GM13977 (cell line): ENCODE results near the gene TRAF3.

ENCODE experiments used
- DNase-seq: peaks from one replicate; pipeline ENCODE4 v3.0.0; 2012; ENCODE audit warnings: low spot score
- in situ Hi-C: fragments of 300-500 bp; cut with MboI; formaldehyde crosslinking; loops from one replicate; pipeline ENCODE4 v1.12.0; 2022; ENCODE audit warnings: low sequenced_read_pairs, low pct_unique_long_range_greater_than_20kb, mixed read lengths, inconsistent platforms; ENCODE audit not compliant: unreplicated experiment
- TF ChIP-seq, protein P1 (sequence below): IDR thresholded peaks from 2 replicates; pipeline ENCODE4 v1.5.1; 2012; ENCODE audit warnings: mild to moderate bottlenecking, control low read depth; ENCODE audit not compliant: insufficient read depth; ENCODE audit errors: extremely low read depth, missing control alignments

Gene TRAF3

DNA sequence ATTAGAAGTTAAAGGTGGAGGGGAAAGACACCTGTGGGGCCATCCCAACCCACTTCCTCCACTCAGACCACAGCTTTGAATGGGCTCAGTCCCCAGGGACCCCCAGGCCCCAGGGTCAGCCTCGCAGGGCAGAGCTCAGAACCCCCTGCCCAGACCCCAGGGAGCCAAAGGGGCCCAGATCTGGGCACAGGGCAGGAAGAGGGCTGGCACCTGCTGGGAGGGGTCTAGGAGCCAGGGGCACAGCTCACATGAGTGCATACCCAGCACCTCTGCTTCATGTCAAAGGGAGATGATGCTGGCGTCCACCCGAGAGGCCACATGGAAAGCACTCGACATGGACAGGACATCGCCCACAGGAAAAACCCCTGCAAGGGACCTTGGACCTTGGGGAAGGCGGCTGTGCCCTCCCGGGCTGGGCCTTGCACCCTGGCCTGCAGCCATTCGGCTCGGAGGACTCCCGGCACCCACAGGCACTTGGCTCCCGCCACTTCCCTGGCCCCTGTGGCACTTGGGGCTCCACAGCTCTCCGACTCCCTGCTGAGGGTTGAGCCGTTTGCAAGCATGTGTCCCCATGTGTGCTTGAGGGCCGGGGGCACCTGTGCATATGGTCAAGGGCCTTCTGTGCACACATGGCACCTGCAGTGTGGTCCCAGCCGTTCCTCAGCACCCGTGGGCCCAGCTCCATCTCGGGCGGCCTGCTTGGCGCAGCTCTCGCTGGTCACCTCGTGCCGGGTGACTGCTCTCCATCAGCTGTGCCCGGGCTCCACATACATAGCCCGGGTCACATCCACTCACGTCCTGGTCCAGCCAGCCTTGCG, 137.4 kb downstream of the TRAF3 start:
- in situ Hi-C loops = loop anchor here (10.0 kb wide), 2 partner anchors 140 to 220 kb away; partner anchors contain the start of gene TRAF3
- TF ChIP-seq, protein P1, sequence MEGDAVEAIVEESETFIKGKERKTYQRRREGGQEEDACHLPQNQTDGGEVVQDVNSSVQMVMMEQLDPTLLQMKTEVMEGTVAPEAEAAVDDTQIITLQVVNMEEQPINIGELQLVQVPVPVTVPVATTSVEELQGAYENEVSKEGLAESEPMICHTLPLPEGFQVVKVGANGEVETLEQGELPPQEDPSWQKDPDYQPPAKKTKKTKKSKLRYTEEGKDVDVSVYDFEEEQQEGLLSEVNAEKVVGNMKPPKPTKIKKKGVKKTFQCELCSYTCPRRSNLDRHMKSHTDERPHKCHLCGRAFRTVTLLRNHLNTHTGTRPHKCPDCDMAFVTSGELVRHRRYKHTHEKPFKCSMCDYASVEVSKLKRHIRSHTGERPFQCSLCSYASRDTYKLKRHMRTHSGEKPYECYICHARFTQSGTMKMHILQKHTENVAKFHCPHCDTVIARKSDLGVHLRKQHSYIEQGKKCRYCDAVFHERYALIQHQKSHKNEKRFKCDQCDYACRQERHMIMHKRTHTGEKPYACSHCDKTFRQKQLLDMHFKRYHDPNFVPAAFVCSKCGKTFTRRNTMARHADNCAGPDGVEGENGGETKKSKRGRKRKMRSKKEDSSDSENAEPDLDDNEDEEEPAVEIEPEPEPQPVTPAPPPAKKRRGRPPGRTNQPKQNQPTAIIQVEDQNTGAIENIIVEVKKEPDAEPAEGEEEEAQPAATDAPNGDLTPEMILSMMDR = no peak
- peak; percentile 54 for DNase-seq

DNA sequence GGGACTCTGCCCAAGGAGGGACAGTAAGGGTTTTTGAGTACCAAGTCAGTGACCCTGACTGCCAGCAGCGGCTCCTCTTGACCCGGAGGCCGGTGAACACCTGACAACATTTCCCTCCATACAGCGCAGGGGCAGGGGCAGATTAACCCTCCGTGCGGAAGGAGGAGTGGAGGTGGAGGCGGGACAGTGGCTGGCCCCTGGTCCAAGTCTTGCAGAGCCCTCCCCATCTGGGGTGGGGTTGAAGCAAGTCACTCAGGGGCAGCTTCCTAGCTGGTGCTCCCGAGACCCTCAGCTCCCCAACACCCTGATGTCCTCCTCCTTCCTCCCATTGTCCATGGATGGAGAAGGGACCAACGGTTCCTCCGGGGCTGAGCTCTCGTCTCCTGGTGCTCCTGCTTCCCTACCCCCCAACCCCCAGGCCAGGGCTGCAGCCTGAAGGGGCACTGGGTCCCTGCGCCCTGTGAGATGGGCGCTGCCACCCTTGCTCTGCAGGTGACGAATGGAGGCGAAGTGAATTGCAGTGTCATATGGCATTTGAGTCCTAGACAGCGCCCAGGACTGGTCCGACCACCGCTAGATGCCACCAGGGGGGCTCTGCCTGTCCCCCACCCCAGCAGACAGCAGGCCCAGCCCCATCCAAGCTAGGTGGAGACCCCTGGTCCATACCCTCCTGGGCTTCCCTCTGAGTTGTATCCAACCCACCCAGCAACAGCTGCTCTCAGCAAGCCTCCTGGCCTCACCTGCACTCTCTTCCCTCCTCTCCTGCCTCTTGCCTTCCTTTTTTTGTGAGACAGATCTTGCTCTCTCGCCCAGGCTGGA, 138.3 kb downstream of the TRAF3 start:
- TF ChIP-seq, protein P1 = no peak
- in situ Hi-C loops = loop anchor here (10.0 kb wide), 2 partner anchors 141 to 221 kb away; partner anchors contain the start of gene TRAF3
- peak; percentile 34 for DNase-seq

DNA sequence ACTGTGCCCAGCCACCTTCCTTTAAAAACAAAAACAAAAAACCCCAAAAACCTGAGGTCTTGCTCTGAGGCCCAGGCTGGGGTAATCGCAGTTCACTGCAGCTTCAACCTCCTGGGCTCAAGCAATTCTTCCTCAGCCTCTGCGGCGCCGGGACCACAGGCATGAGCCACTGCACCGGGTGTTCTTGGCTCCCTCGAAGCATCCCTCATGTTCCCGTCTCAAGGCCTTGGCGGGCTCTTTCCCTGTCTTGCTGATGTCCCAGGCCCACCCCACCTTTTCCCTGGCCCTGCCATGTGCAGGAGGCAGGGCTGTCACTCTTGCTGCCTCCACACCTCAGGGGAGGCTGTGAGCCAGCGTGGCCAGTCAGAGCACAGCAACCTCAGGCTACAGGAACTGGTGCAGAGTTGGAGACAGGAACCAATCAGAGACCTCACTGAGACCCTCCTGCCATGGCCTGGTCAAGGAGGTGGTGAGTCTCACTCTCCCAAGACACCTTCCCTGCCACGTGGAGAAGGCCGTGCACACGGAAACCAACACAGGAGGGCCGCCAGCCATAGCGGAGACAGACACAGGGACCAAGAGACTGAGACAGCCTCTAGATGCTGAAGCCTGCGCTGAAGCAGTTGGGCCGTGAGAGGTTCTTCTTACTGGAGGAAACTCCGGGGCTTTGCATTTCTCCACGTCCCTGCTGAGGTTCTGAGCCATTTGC, 139.3 kb downstream of the TRAF3 start:
- in situ Hi-C loops = loop anchor here (10.0 kb wide), 2 partner anchors 142 to 222 kb away; partner anchors contain the start of gene TRAF3
- no peak for DNase-seq
- TF ChIP-seq, protein P1 = no peak

DNA sequence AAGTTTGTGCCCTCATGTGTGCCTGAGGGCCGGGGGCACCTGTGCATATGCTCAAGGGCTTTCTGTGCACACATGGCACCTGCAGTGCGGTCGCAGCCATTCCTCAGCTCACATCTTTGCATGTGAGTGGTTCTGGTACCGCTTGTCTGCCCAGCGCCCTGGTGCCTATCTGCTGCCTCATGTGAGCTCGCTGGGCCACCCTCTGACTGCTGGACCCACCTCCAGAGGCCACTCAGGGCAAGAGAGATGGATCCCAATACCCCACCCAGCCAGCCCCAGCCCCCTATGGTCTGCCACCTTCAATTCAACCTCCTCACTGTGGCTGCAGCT, 139.8 kb downstream of the TRAF3 start:
- TF ChIP-seq, protein P1 = no peak
- peak; percentile 46 for DNase-seq
- in situ Hi-C loops = loop anchor here (10.0 kb wide), 2 partner anchors 142 to 222 kb away; partner anchors contain the start of gene TRAF3

DNA sequence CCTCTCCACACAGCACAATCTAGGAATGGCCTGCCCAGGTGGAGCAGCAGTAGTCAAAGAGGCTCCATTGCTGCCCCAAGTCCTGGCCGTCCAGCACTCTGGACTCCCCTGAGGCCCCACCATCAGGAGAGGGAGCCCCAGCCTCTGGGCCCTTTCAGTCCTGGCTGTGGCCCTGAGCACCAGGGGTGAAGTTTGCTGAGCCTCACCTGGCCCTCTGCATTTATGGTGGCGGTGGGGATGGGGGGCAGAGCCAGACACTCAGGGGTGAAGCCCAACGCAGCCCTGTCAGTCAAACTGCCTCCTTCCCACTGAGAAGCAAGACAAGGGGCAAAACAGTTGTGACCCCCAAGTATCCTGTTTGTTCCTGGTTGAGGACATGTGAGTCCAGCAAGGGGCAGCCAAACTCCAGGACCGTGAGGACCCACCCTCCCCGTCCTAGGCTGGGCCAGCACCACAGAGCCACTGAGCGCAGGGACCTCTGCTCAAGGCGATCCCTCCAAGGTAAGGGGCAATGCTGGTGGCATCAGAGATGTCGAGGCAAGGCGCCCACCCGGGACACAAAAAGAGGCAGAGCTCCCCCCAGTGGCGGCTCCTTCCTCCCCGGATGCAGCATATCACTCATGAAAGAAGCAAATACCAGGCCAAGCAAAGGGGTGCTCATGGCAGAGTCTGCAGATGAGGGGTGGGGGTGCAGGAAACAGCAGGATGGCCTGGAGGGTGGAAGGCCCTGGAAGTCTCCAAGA, 140.4 kb downstream of the TRAF3 start:
- peak; percentile 86 for DNase-seq
- TF ChIP-seq, protein P1 = peak; percentile 80
- in situ Hi-C loops = loop anchor here (10.0 kb wide), 2 partner anchors 143 to 223 kb away; partner anchors contain the start of gene TRAF3

DNA sequence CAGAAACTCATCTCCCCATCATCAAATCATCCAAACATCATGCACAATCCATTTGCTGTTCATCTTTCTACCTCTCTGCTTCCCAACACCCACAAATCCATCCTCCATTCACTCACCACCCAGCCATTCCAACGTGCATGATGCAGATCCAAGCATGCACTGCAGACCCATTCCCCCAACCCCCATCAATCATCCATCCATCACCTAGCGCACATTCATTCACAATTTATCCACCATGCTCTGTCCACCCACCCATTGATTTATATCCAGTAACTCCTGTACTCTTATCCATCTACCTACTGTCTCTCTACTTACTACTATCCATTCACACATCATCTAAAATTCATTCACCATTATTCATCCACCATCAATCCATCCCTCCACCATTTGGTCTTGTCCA, 141.2 kb downstream of the TRAF3 start:
- in situ Hi-C loops = loop anchor here (10.0 kb wide), 2 partner anchors 144 to 224 kb away; partner anchors contain the start of gene TRAF3
- DNase-seq = no peak
- TF ChIP-seq, protein P1 = no peak
